AG09309 (cell line): Measurements from ENCODE around the gene ACADS.

ENCODE experiments used
- DNase-seq: peaks from one replicate; pipeline ENCODE4 v3.0.0-alpha.2; 2010; ENCODE audit warnings: low read depth
- H3K4me3 ChIP-seq: 2 replicates; pipeline ENCODE4 v1.5.1; 2011; ENCODE audit warnings: mild to moderate bottlenecking, low read depth, low read length, moderate library complexity; ENCODE audit not compliant: control insufficient read depth
- TF ChIP-seq, protein P1 (sequence below): IDR thresholded peaks from 2 replicates; pipeline ENCODE4 v1.5.1; 2011; ENCODE audit warnings: mild to moderate bottlenecking, low read depth, low read length, inconsistent platforms; ENCODE audit not compliant: insufficient read depth, control insufficient read depth; ENCODE audit errors: missing control alignments

ACADS gene

DNA sequence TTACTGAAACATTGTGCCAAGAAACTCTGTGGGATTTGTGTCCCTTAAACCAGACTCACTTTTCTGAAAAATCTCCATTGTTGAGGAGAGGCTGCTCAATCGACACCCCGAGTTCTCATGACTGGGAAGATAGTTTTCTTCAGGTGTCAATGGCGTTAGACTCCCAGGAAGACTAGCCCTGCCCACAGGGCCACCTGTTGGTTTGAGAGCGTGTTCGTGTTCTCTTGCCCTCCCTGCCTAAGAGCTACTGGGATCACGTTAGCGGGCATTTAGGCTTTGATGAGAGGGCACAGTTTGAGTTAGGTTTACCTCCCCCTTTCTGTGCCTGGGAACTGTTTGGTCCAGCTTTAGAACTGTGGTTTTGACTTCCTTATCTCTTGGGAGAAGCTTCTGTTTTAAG lies 26.1 kb upstream of the ACADS start:
- no peak for DNase-seq
- TF ChIP-seq, protein P1, sequence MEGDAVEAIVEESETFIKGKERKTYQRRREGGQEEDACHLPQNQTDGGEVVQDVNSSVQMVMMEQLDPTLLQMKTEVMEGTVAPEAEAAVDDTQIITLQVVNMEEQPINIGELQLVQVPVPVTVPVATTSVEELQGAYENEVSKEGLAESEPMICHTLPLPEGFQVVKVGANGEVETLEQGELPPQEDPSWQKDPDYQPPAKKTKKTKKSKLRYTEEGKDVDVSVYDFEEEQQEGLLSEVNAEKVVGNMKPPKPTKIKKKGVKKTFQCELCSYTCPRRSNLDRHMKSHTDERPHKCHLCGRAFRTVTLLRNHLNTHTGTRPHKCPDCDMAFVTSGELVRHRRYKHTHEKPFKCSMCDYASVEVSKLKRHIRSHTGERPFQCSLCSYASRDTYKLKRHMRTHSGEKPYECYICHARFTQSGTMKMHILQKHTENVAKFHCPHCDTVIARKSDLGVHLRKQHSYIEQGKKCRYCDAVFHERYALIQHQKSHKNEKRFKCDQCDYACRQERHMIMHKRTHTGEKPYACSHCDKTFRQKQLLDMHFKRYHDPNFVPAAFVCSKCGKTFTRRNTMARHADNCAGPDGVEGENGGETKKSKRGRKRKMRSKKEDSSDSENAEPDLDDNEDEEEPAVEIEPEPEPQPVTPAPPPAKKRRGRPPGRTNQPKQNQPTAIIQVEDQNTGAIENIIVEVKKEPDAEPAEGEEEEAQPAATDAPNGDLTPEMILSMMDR, result no peak
- H3K4me3 ChIP-seq, result no peak overlapping the region

DNA sequence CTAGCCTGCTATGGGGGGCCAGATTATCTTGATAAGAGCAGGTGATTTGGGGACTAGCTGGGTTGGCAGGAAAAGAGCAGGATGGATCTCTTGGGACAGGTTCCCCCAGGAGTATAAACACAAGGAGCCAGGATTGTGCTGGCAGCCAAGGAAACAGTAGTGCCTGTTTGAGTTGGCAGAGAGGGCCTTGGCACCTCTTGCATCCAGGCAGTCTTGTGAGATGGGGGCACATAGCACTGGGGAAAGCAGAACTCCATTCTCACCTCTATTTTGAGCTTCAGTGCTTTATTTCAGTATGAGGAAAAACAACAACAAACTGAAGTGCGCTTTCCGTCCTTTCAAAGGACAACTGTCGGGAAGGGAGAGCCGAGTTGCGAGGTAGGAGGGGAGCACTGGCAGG lies 24.7 kb upstream of the ACADS start:
- DNase-seq, result no peak
- no peak overlapping the region for H3K4me3 ChIP-seq
- TF ChIP-seq, protein P1, result no peak

DNA sequence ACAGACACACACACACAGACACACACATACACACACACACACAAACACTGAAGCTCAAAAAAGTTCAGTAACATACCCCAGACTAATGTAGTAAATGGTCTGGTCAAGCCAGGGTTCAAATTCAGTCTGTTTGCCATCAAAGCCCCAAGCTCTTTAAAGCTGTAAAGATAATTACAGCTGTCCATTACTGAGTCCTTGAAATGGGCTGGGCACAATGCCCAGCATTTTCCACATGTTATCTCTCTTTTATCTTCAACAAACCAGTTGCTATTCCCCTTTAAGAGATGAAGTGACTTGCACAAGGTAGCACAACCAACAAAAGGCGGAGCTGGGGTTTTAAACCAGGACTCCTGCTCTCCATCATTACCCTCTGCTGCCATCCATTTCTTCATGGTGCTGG lies 23.0 kb upstream of the ACADS start:
- no peak for DNase-seq
- TF ChIP-seq, protein P1, result no peak
- H3K4me3 ChIP-seq, result no peak overlapping the region

DNA sequence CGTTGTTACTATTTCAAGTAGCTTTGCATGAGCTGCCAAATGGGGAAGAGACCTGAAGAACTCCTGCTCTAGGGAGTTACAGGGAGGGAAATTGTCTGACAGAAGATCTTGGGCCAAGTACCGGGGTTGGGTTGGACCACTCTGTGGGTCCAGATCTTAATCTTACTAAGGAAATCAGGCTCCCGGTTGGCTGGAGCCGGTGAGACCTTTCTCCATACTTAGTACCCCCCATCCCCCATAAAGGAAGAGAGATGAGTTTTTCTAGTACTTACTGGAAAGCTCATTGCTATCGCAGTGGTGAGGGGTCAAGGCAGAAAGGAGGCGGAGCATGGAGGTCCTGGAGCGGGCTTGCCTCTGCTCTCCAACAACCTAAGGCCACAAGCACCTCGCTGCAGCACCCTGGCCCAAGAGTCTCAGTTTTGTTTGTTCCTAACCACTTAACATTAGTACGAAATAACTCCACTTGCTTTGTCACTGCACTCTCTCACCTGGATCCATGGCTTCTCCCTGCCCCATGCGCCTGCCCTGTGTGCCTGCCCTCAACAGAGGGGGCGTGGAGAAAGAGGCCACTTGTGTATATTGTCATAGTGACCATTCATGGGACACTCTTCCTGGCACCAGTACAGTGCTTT lies 22.2 kb upstream of the ACADS start:
- TF ChIP-seq, protein P1, result no peak
- no peak for DNase-seq
- H3K4me3 ChIP-seq, result no peak overlapping the region

DNA sequence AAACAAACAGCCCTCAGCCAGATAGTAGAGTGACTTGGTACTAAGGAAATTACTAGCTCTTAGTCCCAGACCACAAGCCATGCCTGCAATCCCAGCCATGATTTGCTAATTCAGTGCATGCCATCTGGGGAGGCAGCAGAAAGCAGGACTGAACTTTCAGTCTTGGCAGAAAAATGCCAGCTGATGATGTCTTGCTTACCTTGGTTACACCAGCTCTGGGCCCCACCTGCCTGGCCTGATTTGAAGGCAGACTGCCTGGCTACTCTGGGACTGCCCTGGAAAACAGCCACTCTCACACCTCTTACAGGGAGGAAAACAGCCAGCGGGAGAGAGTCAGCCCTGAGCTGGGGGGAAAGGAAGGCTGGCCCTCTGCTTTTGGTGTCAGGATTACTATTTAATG lies 20.0 kb upstream of the ACADS start:
- H3K4me3 ChIP-seq, result no peak overlapping the region
- TF ChIP-seq, protein P1, result no peak
- DNase-seq, result no peak

DNA sequence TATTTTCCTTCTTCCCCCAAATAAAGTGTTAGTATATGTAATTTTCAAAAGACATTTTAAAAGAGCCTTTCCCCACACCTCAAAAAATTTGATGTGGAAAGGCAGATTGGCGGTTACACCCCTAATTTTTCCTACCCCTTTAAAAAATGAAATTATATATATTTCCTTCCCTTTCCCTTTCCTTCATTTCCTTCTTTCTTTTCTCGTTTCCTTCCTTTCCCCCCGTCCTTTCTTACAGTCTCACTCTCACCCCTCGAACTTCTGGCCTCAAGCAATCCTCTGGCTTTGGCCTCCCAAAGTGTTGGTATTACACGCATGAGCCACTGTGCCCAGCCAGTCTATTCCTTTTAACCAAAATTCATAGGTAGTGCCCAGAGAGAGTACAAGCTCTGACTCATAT lies 19.6 kb upstream of the ACADS start:
- TF ChIP-seq, protein P1, result no peak
- DNase-seq, result no peak
- no peak overlapping the region for H3K4me3 ChIP-seq

DNA sequence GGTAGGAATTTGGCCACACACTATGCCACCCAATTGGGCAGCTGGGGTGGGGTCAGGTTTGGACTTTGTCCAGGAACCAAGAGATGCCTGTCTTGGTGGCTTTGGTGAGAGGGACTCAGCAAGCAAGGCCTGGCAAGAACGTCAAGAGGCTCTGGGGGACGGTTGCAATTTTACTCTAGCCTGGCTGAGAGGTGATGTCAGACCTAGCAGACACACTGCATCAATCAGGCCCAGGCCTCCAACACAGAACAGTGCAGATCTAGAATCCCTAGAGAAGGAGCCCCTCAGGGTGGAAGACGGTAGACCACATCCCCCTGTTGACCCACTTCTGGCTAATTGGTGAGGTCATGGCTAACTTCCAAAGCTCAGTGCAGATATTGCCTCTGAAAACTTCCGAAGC lies 17.0 kb upstream of the ACADS start:
- TF ChIP-seq, protein P1, result no peak
- DNase-seq, result no peak
- H3K4me3 ChIP-seq, result no peak overlapping the region
